HPDE6-E6E7 (cell line): Measurements from ENCODE around the gene PANX2.
"Not testable (repeated sequence)": the region's sequence is repeated elsewhere in the genome, so short reads cannot be mapped to it uniquely, and the experiment has no call there.

ENCODE experiments used
- DNase-seq: peaks from one replicate; pipeline ENCODE4 v3.0.0; 2011; ENCODE audit warnings: missing footprints; ENCODE audit errors: extremely low spot score

Gene PANX2

DNA sequence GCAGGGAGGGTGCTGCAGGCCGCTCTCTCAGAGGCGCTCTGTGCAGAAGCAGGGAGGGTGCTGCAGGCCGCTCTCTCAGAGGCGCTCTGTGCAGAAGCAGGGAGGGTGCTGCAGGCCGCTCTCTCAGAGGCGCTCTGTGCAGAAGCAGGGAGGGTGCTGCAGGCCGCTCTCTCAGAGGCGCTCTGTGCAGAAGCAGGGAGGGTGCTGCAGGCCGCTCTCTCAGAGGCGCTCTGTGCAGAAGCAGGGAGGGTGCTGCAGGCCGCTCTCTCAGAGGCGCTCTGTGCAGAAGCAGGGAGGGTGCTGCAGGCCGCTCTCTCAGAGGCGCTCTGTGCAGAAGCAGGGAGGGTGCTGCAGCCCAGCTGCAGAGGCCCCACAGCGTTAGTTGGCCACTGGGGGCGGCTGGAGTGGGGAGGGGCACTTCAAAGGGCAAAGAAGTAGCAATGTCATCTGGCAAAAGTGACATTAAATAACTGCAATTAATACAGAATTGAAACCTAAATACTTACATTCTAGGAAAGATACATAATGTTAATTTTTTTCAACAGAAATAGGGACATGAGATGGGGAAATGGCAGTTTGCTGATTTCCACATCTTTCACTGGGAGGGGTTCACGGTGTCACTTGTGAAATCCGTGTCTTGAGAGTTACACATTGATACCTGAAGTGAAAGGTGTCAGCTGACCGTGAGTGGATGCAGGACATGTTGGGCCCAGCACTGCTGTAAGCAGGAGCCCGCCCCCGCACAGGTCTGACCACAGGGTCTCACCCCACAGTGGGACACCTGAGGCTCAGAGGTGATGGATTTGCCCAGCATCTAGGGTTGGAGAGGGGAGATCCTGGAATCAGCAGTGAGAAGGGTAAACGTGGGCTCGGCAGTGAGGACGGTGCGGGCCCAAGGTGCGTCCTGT is 23.0 kb upstream of the PANX2 start:
- not testable (repeated sequence) for DNase-seq

- DNase-seq, result no peak
These were observed 22.4 kb upstream of the PANX2 start for GRCh38 chr22:50148166-50148500.

GRCh38 chr22:50148991-50149721 is 21.4 kb upstream of the PANX2 start:
- peak; percentile 98 for DNase-seq

DNA sequence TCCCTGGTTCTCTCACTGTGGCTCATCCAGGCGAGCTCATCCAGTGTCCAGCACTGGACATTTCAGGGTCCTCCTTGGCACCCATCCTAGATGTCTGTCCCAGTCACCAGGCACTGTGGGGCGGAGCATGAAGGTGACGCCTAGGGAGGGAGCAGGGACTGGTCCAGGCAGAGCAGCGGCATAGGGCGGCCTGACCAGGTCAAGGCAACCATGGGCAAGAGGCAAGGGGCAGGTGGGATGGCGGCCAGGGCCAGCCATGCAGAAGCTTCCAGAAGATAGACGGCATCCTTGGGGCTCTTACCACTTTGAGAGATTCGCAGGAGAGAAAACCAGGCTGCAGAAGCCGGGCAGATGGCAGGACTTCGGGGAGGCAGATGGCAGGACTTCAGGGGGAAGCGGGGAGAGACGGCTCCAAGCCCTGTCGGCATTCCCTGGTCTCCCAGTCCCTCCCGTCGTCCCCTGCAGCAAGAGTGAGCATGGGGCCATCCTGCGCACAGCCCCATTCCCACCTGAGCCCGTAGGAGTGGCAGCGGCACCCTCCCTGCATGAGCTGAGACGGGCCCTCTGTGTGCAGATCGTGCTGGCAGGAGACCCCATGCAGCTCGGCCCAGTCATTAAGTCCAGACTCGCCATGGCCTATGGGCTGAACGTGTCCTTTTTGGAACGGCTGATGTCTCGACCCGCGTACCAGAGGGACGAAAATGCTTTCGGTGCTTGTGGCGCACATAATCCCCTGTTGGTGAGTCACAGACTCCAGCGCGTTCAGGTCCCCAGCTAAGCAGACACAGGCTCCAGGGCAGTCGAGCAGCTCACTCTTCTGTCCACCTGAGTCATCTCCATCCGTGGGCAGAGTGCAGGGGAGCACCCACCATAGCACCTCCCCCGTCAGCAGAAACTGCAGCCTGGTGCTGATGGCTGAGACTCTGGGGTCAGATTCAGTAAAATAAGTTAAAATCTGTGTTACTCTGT is 20.1 kb upstream of the PANX2 start:
- no peak for DNase-seq

- no peak for DNase-seq
These were observed 18.7 kb upstream of the PANX2 start for GRCh38 chr22:50151571-50152537.

- DNase-seq, result no peak
These were observed 17.3 kb upstream of the PANX2 start for GRCh38 chr22:50153056-50153755.

DNA sequence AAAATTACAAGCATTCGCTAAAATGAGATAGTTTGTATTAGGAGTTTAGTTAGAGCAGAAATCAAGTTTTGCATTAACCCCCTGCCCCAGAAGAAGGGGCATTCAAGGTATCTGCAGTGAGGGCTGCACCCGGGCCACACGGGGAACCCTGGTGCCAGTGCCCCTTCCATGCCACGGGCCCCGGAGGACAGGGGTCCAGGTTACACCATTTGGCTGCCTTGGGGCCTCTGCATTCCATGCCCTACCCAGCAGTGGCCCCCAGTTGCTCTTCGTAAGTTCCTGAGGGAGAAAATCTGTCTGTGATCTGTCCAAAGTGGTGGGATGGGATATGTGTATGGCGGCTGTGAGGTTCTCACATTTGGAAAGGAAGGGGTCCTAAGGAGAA is 16.8 kb upstream of the PANX2 start:
- no peak for DNase-seq

GRCh38 chr22:50157709-50158375 is 12.7 kb upstream of the PANX2 start:
- peak; percentile 49 for DNase-seq

DNA sequence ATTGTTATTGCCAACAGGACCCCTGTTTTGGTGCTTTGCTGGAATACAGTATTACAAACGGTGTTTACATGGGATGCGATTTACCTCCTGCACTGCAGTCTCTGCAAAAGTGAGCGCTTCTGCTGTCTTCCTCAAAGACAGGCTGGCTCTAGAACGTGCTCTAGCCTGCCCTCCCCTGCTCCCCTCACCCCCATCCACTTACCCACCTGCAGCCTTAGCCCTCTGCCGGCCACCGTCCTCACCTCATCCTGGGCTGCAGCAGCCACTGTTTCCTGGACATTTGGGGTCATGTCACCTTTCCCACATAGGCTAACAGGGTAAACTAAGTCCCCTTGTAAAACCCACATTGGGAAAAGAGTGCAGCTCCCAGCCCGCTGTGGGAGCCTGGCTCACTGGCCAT is 9.6 kb upstream of the PANX2 start:
- no peak for DNase-seq

DNA sequence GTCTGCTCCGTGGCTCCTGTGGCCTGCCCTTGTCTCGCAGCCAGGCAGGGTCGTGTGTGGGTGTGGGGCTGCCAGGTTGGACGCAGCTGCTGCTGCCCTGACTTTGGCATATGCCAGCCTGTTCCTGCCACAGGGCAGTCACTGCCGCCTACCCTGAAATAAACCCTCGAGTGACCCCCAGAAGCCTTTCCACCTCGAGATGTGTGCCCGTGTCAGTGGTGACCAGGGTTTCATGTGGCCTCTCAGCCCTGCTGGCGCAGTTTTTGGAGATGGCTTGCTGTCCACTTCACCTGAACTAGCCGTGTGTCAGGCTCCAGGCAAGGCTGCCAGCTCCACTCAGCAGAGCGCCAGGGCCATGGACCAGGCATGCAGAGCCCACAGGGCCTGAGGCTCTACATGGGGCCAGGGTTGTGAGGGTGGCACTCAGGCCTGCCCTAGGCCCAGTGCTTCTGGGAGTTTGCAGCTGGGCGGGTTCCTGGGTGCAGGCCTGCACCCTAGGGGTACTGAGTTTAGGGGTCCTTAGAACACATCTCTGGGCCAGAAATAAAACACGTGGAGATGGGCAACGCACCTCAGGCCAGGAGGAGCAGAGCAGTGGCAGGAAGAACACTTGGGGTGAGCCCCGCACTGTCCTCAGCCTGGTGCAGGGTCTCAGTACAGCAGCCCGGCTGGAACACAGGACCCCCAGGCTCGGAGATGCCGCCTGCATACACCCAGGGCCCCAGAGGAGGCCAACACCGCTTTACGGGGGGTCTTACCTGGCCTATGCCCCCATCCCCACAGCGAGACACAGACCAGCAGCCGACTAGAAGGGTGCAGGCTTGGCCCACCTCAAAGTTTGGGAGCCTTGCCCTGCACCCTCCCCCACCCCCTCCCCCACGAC is 8.8 kb upstream of the PANX2 start:
- no peak for DNase-seq

DNA sequence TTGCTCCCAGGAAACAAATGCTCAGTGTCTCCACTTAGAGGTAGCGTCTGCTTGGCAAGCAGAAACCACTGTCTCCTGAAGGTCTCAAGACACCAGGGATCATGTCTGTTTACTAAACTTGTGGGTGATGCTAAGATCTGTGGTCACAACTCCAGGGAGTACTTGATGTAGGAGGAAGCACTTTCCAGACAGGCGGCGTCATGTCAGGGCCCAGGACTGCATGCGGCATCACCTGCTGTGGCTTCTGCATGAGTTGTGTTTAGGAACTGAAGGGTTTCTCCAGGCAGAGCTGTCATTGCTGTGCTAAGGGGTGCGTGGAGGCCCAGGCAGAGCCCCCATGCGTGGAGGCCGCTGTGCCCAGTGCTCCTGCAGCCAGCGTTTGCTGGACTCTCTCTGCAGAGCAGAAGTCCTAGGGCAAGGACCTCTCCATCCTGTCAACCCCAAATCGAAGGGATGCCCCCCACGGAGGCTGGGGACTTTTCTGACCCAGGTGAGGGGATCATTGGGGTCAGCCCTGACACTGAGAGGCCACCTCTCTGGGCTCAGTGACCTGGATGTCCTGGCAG is 8.1 kb upstream of the PANX2 start:
- DNase-seq, result no peak

GRCh38 chr22:50165436-50166123 is 5.0 kb upstream of the PANX2 start:
- DNase-seq, result no peak

- no peak for DNase-seq
These were observed 2.6 kb upstream of the PANX2 start for GRCh38 chr22:50167689-50168489.

- not testable (repeated sequence) for DNase-seq
These were observed 1.9 kb upstream of the PANX2 start for GRCh38 chr22:50168490-50169180.

DNA sequence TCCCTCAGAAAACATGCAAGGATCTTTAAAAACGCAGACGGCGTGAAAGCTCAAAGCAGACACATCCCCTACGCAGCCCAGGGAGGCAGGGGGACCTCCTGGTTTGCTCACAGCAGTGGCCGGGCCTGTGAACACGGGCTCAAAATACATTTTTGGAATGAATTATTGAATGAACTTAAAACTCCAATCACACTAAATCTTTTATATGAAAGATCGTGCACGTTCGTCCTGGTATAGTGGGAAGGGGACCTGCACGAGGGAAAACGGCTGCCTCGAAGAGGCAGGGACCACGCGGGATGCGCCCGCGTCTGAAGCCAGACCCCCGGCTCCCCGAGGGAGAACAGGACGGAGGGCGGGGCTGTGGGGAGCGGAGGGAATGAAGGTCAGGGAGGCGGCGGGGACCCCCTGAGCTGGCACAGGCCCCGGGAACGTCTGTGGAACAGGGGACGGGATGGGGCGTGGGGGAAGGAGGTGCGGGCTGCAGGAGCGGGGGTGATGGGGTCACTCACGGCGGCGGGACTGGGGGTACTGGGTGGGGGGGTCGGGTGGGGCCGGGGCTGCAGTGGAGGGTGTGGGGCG is 1.3 kb upstream of the PANX2 start:
- DNase-seq, result no peak
